Measurements from ENCODE around the gene BCL2L1.
"Not testable (repeated sequence)": the region's sequence is repeated elsewhere in the genome, so short reads cannot be mapped to it uniquely, and the experiment has no call there.

BCL2L1 gene

DNA sequence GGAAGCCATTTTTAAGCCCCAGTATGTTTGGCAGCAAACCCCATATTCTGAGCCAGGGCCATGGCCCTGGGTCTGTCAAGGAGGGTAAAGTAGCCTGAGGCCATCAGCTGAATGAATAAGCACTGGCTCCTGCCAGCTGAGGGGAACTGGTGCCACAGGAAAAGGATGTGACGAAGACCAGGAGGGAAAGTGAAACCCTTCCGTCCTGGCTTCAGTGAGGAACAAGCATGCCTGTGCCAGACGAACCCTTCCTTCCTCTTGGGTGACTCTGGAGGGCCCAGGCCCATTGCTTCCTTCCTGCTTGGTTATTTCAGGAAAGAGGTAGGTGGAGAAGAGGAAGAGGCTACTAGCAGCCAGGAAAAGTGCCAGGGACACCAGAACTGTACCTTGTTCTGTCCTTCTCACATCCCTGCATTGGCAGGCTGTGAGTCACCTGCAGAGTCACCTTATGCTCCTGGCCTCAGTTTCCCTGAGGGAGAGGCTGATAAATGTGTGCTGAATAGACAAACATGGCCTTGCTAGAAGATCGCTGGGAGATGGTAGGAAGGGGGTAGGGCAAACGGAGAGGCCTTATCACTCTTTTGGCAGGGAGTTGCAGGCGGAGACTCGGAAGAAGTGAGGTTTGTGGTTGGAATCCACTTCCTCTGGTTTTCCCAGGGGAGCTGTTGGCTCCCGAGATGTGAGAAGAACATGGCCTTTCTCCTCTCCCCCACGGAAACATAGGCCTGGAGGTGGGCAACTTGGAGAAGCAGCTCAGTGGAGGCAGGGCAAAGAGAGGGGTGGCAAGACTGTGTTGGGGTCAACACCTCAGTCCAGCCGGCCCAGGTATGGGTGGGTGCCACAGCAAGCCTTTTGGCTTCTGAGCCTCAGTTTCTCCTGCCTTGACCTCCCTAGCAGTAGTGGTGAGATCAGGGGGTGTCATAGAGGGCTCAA, 47.5 kb downstream of the BCL2L1 start:
- peak; percentile 72 for DNase-seq (ENCODE audit: low spot score)

DNA sequence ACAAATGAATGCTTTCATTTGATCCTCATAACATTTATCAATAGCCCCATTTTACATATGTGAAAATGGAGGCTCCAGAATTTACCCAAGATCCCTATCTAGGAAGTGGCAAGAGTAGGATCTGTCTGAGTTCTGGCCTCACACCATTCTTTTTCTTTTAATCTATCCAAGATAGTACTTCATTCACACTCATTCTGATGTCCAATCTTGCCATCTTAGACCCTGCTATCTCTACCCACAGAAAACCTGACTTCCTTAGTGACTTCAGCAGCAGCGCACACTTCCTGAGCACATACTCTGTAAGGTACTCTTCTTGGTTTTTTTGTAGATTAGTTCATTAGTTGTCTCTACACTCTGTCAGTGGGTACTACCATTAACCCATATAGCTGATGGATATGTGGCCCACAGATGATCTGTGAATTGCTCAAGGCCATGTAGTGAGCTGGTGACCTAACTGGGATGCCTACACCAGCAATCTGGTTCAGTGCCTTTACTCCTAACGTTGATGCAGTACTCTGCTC, 48.7 kb downstream of the BCL2L1 start:
- no peak for DNase-seq (ENCODE audit: low spot score)

DNA sequence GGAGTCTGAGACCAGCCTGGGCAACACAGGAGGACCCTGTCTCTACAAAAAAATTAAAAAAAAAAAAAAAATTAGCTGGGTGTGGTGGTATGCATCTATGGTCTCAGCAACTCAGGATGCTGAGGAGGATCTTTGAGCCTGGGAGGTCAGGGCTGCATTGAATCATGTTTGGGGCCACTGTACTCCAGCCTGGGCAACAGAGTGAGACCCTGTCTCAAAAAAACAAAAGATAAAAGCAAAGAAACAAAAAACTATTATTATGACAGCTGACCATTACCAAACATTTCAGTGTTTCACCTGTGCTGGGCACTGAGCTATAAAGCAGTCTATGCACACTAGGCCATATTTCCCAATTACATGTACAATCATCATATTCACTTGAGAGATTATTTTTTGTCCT, 49.2 kb downstream of the BCL2L1 start:
- DNase-seq (ENCODE audit: low spot score): no peak

DNA sequence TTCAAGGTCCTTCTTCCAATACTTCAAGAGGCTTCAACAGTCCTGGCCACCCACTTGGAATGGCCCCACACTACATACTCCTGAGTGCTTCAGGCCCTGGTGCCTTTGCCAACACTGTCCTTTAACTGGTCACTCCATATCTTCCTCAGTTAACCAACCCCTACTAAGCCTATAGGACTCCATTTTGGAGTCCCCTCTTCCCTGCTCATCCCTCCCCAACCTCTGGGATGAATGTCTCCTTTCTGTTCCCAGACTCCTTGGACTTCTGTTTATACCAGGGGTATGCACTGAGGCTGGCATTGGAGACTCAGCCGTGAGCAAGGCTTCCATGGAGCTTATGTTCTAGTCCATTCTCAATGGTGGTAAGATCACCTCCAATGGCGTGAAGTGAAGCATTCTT, 51.3 kb downstream of the BCL2L1 start:
- DNase-seq (ENCODE audit: low spot score): no peak

DNA sequence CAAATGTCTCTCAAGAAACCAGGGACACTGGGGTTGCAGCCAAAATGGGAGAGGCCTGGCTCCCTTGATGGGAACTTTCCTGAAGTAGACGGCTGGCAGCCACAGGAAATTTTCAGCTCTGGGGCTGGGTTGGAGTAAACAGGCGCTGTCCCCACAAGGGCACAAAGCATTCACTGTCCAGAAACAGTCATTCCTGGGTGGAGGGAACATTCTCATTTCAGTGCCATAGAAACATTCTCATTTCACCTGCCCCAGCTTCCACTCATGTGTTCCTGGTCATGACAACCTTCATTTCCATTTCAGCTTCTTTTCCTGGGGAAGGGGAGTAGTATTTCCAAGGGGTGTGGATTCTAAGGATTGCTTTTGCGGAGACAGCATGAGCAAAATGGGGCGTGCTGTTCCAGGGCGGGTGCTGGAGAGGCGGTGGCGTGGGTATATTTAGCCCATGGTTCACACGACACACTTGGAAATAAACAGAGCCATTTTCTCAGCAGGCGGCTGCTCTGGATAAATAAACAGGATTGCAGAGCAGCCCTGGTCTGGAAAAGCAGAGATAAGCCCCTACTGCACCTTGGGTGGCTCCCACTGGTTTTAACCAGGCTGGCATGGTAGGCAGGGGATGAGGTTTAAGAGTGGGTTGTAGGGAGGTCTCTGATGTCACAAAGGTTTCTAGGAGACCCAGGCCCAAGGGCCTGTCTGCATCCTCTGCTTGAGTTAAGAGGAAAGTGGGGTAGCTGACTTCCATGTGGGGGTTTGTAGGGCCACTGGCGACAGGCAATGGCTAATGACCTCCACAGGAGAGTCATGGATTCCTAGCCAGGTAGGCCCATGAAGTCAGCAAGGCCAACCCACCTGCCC, 52.1 kb downstream of the BCL2L1 start:
- no peak for DNase-seq (ENCODE audit: low spot score)

DNA sequence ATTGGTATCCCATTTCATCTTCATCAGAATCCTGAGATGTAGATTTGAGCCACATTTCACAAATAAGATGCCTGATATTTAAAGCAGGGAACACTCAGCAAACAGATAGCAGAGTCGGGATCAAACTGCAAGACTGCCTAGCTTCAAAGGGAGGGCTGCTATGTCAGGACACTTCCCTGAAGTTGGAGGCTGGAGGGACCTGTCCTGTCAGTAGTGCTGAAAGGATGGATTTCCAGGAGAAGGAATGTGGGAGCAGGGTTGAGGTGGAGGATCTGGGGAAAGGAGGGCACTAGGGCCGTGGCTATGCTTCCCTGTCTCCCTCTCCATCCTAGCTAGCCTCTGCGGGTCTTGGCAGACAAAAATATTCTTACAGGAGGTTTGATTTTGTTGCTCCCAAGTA, 52.8 kb downstream of the BCL2L1 start:
- DNase-seq (ENCODE audit: low spot score): no peak

DNA sequence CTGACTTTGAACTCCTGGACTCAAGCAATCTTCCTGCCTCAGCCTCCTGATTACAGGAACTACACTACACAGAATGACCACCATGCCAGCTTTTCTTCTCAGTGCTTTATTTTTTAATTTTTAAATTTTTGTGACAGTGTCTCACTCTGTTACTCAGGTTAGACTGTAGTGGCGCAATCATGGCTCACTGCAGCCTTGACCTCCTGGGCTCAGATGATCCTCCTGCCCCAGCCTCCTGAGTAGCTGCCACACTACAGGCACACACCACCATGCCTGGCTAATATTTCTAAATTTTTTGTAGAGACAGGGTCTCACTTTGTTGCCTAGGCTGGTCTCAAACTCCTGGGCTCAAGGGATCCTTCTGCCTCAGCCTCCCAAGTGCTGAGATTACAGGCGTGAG, 53.7 kb downstream of the BCL2L1 start:
- not testable (repeated sequence) for DNase-seq (ENCODE audit: low spot score)

DNA sequence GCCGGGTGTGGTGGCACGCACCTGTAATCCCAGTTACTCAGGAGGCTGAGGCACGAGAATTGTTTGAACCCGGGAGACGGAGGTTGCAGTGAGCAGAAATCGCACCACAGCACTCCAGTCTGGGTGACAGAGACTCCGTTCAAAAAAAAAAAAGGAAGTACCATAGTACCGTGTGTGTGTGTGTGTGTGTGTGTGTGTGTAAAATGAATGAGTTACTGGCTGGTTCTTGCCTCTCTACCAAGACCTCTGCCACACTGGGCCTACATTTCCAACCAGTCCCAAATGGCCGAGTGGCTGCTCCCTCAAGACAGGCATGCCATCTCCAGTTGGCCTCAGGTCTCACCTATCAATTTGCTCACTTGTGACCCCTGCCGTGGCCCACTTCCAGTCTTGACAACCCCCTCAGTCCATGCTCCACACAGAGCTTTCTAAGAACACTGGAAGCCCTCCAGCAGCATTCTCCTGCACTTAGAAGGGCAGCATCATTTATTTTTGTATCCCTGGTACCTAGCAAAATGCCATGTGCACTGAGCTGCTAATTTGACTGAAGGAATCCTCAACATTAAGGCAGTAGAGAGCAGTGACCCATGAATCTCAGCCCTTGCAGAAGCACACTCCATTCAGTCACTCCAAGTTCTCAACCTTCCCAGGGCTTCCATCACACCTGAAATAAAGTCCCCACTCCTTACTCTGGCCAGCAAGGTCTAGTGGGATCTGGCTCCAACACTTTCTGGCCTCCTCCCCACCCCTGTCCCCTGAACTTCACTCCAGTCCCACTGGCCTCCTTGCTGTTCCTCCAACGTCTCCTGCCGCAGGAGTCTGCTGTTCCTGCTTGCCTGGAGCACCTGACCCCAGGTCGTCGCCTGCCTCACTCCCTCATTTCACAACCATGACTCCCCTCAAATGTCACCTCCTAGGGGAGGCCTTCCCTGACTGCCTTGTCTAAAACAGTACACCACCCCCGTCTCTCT, 55.1 kb downstream of the BCL2L1 start:
- no peak for DNase-seq (ENCODE audit: low spot score)

DNA sequence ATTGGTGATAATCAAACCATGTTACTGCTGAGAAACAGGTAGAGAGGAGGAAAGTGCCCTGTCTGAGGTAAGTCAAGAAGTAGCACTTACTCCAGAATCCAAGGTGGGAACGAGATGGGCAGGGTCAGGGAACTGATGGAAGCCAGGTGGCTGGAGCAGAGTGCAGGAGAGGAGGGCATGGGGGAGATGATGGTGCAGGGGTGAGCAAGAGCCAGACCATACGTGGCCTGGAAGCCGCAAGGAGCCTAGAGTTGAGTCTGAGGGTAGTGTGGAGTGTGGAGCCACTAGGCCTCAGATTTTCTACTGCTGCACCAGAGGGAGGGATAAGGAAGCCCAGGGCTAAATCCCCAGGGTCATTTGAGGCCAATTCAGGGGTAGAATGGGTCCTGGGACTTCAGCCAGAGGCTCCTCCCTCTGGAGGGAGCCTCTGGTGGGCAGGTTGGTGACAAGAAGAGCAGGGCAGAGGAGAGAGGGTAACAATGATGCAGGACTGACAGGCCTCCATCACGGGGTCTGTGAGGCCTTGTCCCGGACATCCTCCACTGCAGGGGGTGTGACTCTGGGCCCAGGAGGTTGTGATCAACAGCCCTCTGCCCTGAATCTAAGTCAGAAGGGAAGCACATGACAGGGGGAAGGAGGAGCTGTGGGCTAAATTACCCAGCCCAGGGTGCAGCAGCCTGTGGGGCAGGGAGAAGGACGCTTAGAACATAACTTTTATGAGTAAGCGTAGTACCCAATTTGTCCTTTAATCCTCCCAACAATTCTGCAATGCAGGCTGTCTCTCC, 56.2 kb downstream of the BCL2L1 start:
- DNase-seq (ENCODE audit: low spot score): peak; percentile 34

DNA sequence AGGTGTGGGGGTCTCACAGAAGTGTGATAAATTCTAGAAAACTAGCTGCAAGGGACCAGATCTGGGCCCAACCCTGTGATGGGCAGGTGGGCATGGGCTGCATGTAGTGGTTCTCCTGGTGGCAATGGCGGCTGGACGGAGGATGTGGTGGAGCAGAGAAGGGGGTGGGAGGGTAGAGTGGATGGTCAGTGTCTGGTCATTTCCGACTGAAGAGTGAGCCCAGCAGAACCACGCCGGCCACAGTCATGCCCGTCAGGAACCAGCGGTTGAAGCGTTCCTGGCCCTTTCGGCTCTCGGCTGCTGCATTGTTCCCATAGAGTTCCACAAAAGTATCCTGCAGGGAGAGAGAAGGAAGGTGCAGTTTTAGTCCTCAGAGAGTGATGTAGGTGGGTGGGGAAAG, 56.9 kb downstream of the BCL2L1 start:
- DNase-seq (ENCODE audit: low spot score): no peak

DNA sequence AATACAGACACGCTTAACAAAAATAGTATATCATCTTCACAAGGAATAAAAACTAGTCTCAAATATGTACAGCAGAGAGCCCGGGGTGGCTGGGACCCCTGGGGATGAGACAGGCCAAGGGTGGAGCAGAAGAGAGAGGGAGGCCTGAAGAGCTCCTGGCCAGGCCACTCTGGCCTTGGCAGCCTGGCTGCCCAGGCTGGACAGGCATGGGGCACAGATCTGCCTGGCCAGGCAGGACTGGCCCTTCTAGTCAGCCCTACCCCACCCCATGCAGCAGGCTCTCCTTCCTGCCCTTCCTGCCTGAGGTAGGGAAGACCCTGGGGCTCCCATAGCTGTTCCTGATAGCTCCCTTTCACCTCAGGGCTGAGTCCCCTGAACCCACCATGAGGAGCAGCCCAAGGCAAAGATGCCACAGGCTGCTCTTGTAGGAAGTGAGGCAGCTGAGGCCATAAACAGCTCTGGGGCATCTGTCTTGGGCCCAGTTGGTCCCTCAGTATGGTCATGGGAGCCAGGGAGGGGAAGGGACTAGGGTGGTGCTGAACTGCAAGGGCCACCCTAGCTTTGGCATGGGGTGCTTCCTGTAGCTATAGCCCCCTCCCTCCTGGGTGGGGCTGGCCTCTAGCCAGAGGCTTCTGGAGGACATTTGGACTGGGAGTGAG, 57.8 kb downstream of the BCL2L1 start:
- no peak for DNase-seq (ENCODE audit: low spot score)

DNA sequence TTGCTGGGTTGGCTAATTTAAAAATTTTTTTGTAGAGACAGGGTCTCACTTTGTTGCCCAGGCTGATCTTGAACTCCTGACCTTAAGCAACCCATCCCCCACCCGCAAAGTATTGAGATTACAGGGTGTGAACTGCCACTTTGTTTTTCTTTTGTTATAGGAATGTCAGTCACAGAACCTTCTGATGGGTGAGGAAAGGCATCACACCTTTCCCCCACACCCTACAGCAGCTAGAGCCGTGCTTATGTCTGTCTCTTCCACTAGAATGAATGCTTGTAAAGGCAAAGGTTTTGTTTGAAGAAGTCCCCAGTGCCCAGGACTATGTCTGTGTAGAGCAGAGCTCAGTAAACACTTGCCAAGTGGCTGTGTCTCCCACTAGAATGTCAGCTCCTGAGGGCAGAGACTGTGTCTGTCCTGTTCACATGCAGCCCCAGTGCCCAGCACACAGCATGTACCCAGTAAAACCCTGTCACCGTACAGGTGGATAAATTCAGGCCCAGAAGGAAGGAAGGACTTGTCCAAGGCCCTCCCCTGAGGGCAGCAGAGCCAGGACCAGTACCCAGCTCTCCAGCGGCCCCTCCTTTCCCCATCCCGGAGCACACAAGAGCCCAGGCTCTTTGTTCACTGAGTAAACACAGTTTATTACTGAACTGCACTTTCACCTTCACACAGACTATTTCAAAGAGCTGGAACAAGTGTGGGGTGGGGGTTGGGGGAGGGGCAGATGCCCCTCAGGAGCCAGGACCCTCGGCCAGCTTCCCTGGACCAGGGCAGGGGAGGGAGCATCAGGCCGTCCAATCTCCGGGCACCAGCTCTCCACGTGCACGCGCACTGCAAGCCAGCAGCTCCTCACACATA, 58.6 kb downstream of the BCL2L1 start:
- no peak for DNase-seq (ENCODE audit: low spot score)

DNA sequence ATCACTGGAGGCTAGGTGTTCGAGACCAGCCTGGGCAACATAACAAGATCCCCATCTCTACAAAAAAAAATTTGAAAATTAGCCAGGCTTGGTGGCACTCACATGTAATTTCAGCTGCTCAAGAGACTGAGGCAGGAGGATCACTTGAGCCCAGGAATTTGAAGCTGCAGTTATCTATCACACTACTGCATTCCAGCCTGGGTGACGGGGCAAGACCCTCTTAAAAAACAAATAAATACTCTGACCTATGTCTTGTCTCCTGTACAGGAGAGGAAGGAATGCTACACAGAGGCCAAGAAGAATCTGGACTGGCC, 59.2 kb downstream of the BCL2L1 start:
- no peak for DNase-seq (ENCODE audit: low spot score)

DNA sequence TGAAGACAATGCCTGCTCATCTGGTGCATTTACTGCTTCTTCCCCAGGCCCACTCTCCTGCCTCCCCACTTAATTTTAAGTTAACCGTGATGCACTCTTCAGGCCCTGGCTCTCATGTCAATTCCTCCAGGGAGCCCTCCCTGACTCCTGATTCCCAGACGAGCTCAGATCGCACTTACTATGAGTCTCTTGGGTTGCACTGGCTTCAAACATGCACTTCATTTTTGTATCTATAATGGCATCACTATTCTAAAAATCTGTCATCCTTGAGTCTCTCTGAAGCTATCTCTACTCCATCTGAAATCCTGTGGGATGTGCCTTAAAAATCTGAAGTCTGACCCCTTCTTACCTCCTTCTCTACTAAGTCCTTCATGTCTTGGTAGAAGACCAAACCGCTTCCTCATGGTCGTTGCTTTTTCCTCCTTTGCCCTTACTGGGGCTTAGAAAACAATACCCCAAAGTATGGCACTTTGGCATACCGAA, 60.3 kb downstream of the BCL2L1 start:
- DNase-seq (ENCODE audit: low spot score): no peak

DNA sequence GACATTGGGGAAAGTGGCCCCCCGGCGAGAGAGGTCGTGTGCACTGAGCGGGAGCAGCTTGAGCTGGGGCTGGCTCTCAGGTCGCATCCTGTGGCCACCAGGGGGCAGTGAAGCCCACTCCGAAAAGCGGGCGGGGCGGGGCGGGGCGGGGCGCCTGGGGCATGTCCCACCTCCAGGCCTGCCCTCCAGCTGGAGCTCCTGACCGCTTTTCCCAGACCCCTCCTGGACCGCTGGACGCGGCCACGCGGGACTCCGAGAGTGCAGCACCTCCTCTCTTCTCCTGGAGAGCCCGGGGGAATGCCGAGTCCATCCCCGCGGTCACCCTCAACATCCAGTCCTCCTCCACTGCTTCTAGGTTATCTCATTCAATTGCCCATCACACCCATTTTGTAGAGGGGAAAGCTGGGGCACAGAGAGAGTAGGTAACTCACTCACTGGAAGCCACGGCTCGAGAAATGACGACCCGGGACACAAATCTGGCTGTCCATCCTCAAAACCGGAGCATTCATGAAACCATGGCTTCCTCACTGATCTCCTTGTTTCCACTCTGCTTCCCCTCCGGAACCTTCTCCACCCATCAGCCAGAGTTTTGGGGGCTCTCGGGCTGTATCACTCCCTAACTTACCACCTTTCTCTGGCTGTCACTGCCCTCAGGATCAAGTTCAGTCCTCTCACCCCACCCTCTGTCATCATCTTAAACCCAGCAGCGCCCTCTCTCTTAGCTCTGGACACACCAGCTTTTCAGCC, 60.9 kb downstream of the BCL2L1 start:
- DNase-seq (ENCODE audit: low spot score): peak; percentile 79

DNA sequence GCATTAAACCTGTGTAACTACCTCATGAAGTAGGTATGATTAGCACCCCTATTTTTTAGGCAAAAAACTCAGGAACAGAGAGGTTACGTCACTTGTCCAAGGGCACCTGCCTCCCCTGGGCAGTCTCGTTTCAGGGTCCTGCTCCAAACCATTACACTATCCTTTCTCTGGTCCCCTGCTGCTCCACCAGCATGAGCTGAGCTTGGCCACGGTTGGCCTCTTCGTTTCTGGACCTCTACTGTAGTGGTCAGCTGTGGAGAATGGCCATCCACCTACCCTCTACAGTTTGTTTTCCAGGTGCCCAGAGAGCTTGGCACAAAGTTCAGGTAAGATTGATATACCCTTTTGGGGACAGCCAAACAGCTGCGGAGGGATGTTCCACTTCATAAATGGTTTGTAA, 68.1 kb downstream of the BCL2L1 start:
- DNase-seq (ENCODE audit: low spot score): no peak

DNA sequence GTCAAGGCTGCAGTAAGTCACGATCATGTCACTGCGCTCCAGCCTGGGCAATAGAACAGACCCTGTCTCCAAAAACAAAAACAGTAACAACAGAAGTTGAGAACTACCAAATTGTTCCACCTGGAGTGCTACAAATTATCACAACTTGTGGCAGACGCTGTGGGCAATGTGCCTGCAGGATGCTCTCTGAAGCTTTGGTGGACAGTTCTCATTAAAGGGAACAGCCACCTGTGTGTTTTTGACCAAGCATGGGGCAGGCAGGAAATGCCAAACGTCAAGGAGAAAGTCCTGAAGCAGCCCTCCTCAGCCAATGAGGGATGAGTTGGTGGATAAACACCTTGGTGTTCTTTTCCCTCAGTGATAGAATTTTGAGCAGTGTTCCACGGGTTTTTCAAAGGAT, 69.1 kb downstream of the BCL2L1 start:
- DNase-seq (ENCODE audit: low spot score): no peak

DNA sequence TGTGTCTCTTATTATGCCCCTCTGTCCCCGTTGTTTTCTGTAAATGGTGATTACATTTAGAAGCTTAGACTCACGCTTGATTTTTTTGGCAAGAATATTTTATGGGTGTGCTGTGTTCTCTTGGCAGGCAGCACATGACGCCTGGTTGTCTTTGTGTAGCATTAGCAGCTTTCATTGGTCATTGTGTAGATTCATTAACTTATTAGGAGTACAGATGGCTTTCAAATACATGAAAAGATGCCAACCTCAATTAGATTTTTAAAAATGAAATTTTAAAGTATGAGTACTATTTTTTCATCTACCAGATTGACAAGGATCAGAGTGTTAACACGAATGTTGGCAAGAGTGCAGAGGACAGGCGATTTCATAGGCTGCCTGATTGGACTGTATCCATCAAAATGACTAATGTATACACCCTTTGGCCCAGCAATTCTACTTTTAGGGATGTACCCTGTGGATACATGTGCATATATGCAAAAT, 69.7 kb downstream of the BCL2L1 start:
- no peak for DNase-seq (ENCODE audit: low spot score)
